Fibroblast of gingiva (primary cell): ENCODE measurements around the gene TTF2.
"Not testable (repeated sequence)": the region's sequence is repeated elsewhere in the genome, so short reads cannot be mapped to it uniquely, and the experiment has no call there.

Experiments used
- DNase-seq: peaks from one replicate; pipeline ENCODE4 v3.0.0-alpha.2; 2011; ENCODE audit warnings: low read depth

The TTF2 gene

DNA sequence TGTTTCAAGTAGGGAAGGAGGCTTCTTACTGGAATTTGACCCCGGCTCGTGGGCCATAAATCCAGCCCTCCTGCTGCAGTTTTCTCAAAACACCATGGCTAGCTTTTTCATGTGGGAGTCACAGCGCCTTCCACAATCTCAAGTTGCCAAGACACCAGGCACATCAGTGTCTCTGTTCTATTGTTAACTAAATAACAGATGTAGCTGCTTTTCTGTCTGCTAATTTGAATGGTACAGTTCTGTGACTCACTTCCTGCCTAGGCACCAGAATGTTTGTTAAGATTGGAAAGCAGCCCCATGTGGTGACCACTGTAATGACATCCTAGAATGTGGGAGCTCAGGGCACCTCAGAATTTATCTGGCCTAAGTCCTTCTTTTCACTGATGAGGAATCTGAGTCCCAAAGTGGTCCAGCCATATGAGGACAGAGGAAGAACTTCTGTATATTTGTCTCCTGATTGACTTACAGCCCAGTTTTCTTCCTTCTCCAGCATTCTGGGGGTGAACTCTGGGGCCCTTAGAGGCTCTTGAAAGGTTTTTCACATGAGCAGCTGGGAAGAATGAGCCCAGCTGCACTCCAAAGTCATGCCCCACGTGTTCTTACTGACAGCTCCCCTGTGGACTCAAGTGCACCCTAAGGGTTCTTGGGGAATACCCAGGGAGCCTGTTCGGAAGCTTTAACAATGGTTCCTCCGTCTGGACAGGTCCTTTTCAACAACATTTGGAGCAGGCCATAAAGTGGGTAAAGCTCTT, 33.9 kb downstream of the TTF2 start:
- peak; percentile 38 for DNase-seq

DNA sequence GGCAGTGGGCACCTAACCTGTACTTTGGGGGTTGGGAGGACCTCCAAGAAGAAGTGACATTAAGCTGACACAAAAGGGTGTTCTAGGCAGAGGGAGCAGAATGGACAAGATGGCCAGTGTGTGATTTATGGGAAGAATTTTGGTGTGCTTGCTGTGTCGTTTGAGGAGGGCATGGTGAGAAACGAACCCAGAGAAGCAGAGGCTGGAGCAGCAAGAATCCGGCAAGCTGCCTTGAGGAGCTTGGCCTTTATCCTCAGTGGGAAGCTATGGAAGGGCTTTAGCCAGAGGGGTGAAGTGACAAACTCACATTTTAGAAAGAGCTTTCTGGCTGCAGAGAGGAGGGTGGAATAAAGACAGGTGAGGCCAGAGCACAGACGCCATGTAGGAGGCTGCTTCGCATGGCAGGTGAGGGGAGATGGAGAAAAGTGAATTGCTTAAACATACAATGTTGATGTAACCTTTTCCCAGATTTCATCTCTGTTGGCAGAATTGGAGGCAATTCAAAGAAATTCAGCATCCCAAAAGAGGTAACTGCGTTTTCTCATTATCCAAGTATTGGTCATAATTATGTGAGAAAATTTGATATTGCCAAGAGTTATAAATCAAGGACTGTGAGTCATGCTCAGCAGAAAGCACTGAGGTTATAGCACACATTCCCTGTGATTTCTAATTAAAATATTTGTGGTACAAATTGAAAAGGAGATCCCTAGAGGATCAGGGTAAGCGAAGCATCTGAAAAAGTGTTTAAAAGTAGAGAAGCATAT, 34.9 kb downstream of the TTF2 start:
- DNase-seq = peak; percentile 39

DNA sequence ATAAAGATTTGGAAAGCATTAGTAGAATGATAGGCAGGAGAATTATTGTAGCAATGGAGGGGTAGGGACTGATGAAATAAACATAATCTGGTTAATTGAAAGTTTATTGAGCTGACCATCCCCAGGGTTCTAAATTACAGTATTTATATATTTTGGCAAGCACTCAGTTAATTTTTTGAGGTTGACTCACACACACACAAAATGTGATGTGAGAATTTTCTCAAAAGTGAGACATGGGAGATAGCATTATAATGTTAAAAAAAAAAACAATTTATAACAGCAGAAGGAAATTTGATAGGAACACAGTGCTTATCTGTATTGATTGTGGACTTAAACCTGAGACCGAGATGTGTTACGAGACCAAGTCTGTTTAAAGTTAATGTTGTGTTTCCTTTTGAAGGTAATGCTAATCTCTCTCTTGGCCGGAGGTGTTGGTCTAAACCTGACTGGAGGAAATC, 36.9 kb downstream of the TTF2 start:
- peak; percentile 48 for DNase-seq

DNA sequence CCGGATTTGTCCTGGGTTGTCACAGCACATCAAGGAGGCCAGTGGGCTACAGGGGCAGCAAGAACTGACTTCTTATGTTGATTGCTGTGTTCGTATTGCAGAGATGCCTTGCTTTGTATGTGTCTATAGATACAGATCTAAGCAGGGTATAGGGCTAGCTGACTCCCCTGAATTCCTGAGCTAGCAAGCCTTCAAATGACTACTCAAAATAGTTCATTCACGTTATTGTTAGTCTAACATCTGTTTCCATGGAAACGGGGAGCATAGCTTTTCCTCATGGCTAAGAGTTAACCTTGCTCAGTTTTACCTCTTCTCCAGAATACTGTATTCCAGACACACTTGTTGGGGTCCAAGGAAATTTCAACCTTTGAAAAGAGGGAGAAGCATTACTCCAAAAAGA, 37.3 kb downstream of the TTF2 start:
- DNase-seq = peak; percentile 13

DNA sequence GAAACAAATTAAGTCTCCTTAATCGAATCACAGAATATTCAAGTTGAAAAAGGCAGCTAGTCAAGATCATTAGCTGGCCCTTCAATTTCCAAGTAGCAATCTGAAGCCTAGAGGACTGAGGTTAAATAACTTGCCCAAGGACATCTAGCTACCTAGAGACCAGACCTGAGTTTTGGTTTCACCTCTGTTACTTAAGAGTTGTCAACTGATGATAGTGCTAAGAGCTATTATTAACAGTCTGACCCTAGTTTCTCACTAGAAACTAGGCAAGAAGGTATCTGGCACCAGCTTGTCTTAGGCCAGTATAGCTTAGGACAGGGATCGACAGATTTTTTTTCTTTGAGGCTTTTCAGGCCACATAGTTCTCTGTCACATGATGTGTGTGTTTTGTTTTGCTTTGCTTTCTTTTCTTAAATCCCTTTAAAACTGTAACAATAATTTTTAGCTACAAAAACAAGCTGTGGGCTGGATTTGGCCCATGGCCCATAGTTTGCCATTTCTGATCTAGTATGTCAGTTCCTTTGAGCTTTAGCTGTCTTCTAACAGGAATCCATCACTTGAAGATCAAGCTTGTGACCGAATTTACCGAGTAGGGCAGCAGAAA, 38.3 kb downstream of the TTF2 start:
- DNase-seq = no peak

DNA sequence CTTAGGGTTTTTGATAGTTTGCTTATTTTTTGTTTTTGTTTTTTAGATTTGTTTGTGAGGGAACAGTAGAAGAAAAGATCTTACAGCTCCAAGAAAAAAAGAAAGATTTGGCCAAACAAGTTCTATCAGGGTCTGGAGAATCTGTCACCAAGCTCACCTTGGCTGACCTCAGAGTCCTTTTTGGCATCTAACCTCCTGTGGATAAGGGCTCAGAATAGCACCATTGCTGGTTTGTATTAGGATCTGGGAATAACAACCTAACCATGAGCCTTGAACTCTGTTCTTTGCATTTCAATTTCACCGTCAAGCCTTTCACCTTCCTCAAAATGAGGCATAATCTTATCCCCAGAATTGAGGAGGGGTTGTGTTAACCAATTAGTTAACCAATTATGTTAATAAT, 41.2 kb downstream of the TTF2 start:
- no peak for DNase-seq

DNA sequence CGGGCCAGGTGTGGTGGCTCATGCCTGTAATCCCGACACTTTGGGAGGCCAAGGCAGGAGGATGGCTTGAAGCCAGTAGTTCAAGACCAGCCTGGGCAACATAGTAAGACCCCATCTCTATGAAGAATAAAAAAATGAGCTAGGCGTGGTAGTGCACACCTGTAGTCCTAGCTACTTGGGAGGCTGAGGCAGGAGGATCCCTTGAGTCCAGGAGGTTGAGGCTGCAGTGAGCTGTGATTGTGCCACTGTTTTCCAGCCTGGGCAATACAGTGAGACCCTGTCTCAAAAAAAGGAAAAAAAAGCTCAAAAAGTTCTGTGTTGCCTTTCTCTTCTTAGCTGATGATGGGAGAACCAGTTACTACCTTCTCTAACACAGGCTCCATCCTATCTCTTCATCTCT, 41.7 kb downstream of the TTF2 start:
- not testable (repeated sequence) for DNase-seq

DNA sequence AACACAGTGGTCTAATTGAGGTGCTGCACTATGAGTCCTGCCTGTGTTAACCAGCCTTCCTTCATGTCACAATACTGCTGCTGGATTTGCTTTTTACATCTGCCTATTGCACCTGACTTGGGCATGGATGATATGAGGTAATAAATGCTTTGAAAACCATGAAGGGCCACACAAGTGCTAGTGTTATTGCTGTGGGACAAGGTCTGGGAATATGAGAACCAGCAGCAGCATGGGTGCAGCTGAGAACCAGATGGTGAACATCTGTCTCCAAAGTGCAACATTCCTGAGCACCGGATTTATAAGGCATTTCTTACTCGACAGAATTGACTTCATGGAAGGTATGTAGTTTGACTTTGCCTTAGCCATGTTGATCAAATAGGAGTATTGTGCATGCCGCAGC, 44.9 kb downstream of the TTF2 start:
- DNase-seq = peak; percentile 37

DNA sequence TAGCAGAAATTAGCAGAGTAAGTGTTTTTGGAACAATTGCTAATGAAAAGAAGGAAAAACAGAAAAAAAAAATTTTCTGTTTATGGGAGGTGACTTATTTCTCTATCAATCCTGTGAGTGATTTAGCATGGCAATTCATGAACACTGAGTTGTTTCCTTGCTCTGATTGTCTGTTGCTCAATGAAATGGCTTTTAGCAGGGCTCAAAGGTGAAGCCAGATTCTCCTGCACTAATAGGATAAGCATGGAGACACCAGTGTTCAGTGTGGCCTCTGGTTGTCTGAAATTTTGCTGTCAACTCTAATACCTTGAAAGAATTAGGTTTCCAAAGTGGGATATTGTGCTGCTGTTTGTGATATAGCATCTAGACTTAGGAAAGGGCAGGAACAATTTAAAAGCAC, 45.6 kb downstream of the TTF2 start:
- no peak for DNase-seq

DNA sequence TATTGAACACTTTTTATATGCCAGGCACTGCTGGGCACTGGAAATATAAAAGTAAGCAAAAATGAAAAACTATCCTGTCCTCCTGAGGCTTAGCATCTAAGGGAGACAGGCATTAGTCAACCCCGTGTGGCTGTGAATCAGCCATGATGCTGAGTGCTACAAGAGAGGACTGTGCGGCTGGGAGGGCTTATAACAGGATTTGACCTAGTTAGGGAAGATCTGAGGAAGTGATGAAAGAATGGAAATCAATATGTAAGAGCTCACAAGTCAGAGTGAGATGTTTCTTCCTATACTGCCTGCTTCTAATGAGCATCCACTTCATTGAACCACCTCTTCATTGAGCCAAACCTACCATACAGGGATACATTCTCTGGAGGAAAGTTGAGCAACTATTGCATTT, 46.4 kb downstream of the TTF2 start:
- DNase-seq = no peak

DNA sequence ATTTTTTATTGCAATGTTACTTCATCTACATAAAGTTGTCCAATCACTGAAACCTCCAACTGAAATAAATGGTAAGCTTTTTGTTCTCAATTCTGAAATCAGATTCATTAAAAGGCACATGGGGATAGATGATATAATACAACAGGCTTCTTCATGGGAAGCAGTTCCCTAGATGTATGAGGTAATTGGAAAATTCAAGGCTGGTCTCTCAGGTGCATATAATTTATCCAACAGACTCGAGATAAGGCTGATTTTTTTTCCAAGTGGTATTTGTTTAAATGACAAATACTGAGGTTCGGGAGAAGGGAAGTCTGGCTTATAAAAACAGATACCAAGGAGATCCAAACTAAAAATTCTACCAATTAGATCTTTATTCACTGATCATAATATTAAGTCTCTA, 47.2 kb downstream of the TTF2 start:
- DNase-seq = no peak

DNA sequence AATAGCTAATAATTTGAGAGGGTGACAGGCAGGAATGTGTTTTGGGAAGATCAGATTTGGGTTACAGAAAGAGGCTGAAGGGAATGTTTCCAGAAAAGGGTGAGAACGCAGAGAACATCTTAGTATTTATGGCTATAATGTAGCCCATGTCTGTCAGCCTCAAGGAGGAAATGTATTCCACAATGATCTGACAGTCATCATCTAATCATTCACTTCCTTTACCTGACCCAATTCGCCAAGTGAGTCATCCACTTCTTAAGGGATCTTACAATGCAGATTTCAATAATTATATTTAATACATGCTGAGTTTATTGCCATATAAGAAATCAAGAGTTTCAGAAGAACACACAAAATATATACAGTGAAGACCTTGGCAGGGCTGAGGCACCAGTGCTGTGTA, 50.6 kb downstream of the TTF2 start:
- no peak for DNase-seq

DNA sequence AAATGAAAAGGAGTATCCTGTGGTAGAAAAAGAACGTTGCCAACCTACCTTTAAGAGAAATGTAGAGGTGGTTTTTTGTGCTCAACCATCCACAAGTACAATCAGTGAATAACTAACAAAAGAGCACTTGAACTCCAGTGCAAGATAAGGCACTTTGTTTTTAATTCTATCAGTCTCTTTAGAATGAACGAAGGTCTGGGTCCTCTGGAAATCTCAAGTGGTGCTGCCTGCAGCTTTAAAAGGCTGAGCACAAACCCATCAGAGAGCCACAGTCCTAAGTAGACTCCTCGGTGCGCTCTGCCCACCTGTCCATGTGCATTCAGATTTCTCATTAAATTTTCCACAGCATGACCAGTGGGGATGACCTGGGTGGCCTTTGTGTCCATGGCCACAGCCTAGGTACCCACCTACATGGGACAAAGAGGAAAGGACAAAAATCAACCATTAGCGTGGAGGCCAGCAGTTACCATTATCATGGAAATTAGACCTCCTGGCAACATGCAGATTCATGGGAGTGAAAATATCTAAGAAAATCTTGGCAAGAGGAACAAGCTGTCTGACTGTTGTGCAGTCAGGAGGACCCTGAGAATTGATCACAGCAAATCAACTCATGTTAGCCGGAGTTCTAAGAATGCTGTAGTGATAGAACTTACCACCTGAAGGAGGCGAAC, 52.1 kb downstream of the TTF2 start:
- DNase-seq = no peak

DNA sequence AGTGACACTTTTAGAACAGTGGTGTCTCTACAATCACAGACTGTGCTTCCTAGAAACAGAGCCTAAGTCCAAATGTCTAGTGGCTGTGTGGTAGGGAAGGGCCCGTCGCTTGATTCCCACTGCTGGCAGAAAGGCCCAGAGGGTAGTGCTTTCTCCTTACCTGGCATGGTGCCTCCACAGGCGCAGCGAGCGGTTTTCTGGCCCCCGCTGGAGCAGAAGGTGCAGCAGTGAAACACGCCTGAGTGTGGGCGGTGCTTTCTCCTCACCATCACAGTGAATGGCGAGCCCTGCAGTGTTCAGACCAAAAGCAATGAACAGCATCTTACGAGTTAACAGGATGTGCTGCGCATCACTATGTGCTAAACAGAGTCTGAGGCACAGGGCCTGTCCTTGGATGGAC, 53.1 kb downstream of the TTF2 start:
- DNase-seq = no peak

DNA sequence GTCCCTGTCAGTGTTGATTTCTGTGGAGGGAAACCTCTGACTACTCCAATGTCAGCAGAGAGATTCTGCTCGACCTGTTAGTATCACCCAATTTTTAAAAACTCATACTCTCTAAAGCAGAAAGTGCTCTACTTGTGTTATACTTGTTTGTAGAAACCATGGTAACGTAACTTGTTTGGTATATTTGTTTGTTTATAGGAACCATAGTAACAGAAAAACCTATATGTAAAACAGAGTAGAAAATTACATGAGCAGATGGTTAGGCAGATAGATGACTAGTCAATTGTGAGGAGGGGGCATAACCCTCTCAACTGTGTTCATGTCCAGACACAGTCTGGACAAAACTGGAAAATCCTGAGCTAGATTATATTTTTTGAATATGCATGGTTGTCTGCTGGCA, 54.8 kb downstream of the TTF2 start:
- DNase-seq = no peak

DNA sequence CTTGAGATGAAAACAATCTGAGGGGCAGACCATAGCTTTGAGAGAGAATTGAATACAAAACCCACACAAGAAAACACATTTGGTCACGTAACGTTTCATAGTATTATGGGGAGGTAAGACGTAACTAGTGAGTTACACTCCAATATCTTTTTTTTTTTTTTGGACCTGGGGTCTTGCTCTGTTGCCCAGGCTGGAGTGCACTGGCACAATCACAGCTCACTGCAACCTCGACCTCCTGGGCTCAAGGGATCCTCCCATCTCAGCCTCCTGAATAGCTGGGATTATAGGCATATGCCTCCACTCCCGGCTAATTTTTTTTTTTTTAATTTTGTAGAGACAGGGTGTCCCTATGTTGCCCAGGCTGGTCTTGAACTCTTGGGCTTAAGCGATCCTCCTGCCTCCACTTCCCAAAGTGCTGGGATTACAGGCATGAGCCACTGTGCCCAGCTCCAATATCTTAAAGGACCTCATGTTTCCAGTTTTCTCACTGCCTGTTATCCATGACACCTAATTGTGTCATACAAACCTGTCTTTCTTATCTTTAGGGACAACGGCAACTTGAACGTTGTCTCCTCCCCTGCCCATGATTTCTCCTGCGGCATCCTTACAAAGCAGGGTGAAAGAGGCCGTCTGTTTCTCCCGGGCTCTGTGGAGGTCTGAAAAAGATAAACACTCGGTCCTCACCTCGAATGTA, 56.1 kb downstream of the TTF2 start:
- no peak for DNase-seq

DNA sequence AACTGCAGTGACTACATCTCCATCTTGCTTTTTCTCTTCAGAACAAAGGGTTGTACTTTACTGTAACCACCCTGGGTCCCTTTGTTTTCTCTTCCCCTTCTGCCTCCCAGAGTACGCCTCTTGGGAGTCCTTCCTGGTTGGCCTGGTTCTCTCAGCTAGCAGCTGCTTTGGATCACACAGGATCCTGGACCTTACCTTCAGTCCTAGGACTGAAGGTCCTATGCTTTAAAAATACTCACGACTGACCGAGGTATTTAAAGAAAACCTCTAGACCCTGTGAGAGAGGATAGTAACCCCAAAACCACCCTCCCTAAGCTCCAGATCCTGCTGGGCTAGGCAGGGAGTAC, 56.6 kb downstream of the TTF2 start:
- DNase-seq = no peak

DNA sequence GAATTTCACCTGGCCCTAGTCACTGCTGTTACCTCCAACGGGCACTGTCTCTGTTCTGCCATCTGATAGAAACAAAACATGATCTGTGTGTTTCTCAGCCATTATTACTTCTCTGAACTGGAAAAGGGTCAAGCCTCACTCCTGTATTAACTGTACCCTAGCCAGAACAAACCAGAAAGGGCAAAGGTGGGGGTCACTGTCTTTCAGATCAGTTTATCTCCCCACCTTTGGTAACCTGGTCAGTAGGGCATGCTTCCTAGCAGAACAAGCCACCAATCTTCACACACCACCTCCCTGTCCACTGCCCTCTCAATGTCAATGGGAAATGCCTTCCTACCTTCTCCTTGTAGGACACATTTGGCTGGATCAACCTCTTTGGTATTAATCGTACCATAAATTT, 57.6 kb downstream of the TTF2 start:
- DNase-seq = no peak

DNA sequence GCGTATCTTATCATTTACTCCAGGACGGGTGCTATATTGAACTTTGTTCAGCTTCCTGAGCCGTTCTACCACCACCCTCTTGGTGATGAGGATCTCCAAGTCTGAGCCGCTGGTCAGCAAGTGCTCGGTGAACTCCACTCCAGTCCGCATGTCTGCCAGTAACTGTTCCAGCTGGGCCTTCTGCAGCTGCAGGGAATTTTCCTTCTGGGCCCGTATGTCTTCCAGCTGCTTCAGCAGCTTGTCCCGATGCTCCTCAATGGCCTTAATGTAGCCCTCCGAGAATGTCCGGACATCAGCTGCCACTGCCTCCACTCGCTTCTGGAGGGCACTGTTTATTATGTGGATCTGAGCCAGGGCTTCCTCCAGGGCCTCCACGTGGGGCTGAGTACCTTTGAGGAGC, 58.0 kb downstream of the TTF2 start:
- DNase-seq = no peak

DNA sequence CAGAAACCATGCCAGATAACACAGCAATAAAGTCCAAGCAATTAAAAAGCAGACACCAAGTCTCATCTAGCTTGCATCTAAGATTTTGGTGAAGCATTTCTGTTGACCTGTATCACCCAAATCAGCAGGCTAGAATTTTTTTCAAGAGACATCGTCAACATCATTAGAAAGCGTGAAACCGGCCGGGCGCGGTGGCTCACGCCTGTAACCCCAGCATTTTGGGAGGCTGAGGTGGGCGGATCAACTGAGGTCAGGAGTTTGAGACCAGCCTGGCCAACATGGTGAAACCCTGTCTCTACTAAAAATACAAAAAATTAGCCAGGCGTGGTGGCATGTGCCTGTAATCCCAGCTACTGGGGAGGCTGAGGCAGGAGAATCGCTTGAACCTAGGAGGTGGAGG, 59.0 kb downstream of the TTF2 start:
- not testable (repeated sequence) for DNase-seq

DNA sequence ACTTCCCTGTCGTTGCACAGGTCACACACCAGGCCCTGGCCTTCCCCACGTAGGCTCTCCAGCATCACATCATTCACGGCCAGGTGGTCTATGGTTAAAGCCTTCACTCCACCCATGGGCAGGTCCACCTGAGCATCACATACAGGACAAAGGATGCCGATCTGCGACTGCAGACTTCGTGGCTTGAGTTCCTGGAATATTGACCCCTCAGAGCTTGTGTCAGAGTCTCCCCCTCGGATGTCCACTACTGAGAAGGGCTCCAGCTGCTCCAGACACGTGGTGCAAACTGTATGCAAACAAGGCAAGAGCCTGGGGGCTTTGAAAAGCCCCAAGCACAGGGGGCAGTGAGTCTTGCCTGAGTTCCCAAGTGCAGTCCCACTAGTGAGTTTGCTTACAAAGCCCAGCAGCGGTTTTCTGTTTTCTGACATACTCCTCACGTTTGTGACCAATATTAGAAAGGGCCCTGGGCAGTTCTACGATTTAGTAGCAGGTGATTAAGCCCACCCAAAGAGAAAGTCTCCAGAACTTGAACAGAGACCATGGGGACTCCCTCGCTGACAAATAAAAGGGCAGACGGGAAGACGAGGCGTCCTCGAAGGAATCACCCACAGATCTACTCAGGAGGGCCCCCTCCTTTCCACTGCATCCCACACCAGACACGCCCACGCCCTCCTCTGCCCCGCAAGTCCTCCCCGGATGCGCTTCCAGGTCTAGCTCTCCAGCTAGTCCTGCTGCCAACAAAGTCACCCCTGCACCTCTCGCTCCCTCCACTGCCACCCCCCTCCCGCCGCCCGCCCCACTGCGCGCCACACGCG, 60.9 kb downstream of the TTF2 start:
- no peak for DNase-seq
